ENCODE measurements around the gene DCC. TPM values are rescaled to one million over a fixed set of nuclear protein-coding genes. Genes with fewer than 3 reads are reported as not detected.
"Not testable (repeated sequence)": the region's sequence is repeated elsewhere in the genome, so short reads cannot be mapped to it uniquely, and the experiment has no call there.

The DCC gene
- total RNA-seq, 4 donors from 2014 or later = 0.13 TPM; not detected in 3

- no peak for DNase-seq (ENCODE audit: low spot score in 2 of 2)
- TF ChIP-seq POLR2A (IDR thresholded peaks at IDR 0.05) (no peak), CTCF (IDR thresholded peaks at IDR 0.05) (no peak)
- no peak overlapping the region for H3K4me3 ChIP-seq (ENCODE audit: low read depth, poor library complexity, severe bottlenecking)
- 23 to 35% methylated on average over 5 of the region's 5 CpGs for WGBS, 2 donors
- intact Hi-C loops (cut with DNase I; ENCODE audit: low total_unique reads) = no loop called here
These were observed 1119.1 kb downstream of the DCC start for GRCh38 chr18:53458944-53459580.

DNA sequence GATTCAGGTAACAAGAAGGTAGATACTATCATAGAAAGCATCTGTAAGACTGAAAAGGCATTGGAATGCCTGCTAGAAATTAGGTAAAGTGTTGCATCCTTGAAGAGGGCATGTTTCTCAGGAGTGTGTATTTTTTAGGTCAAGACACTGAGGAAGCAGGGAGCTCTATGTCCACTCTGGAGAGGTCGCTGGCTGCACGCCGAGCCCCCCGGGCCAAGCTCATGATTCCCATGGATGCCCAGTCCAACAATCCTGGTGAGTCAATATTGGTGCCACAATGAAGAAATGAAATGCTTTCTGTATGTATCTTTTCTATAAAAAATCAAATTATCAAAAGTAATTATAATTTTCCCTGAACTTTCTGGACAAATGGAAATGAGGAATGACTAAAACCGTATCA, 1127.8 kb downstream of the DCC start:
- TF ChIP-seq POLR2A (IDR thresholded peaks at IDR 0.05) (no peak), CTCF (IDR thresholded peaks at IDR 0.05) (no peak)
- H3K4me3 ChIP-seq (ENCODE audit: low read depth, poor library complexity, severe bottlenecking) = no peak overlapping the region
- no peak for DNase-seq (ENCODE audit: low spot score in 2 of 2)
- 93 to 97% methylated on average over 5 of the region's 5 CpGs for WGBS, 2 donors
- intact Hi-C loops (cut with DNase I; ENCODE audit: low total_unique reads) = no loop called here

DNA sequence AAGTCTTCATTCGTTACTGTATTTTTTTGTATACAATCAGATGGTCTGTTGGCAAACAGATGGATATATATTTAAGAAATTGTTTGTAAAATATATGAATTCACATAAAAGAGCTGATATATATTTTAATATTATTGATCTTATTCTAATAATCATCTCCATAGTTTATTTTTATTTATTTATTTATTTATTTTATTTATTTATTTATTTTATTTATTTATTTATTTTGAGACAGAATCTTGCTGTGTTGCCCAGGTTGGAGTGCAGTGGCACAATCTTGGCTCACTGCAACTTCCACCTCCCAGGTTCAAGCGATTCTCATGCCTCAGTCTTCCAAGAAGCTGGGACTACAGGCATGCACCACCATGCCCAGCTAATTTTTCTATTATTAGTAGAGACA, 1128.2 kb downstream of the DCC start:
- H3K4me3 ChIP-seq (ENCODE audit: low read depth, poor library complexity, severe bottlenecking); DNase-seq (ENCODE audit: low spot score in 2 of 2); intact Hi-C loops (cut with DNase I; ENCODE audit: low total_unique reads): not testable (repeated sequence)
- WGBS, 2 donors = 92 to 94% methylated on average over 2 of the region's 2 CpGs

- intact Hi-C loops (cut with DNase I; ENCODE audit: low total_unique reads) = no loop called here
- DNase-seq (ENCODE audit: low spot score in 2 of 2) = no peak
- TF ChIP-seq CTCF (IDR thresholded peaks at IDR 0.05) = no peak
- TF ChIP-seq POLR2A (IDR thresholded peaks at IDR 0.05) = no peak
- no peak overlapping the region for H3K4me3 ChIP-seq (ENCODE audit: low read depth, poor library complexity, severe bottlenecking)
- WGBS, 2 donors = 36 to 38% methylated on average over 2 of the region's 2 CpGs
These were observed 1132.5 kb downstream of the DCC start for GRCh38 chr18:53472546-53472945.

DNA sequence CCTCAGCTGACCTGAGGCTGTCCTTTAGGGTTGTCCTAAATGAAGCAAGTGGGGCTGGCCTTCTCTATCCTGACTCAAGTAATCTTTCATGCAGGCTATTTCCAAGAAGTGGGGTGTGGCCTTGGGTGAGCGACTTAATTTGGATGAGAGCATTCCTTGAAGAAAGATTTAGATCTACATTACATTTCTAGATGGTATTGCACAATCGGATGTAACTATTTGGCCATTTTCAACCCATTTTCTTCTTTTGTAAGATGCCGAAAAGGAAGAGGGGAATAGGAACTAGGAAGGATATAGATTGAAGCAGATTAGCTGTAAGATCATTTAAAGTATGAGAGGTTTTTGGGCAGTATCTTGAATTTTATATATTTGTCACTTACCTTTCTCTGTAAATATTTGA, 1138.2 kb downstream of the DCC start:
- no peak for DNase-seq (ENCODE audit: low spot score in 2 of 2)
- 74 to 86% methylated on average over 3 of the region's 3 CpGs for WGBS, 2 donors
- TF ChIP-seq POLR2A (IDR thresholded peaks at IDR 0.05) (no peak), CTCF (IDR thresholded peaks at IDR 0.05) (no peak)
- H3K4me3 ChIP-seq (ENCODE audit: low read depth, poor library complexity, severe bottlenecking) = no peak overlapping the region
- intact Hi-C loops (cut with DNase I; ENCODE audit: low total_unique reads) = no loop called here

GRCh38 chr18:53486296-53486695, 1146.3 kb downstream of the DCC start:
- TF ChIP-seq CTCF (IDR thresholded peaks at IDR 0.05) (no peak), POLR2A (IDR thresholded peaks at IDR 0.05) (no peak)
- H3K4me3 ChIP-seq (ENCODE audit: low read depth, poor library complexity, severe bottlenecking) = no peak overlapping the region
- WGBS, 2 donors = 51 to 61% methylated on average over 3 of the region's 3 CpGs
- intact Hi-C loops (cut with DNase I; ENCODE audit: low total_unique reads) = no loop called here
- DNase-seq (ENCODE audit: low spot score in 2 of 2) = no peak
